AG08395 (cell line): Measurements from ENCODE around the gene TPM1.

Experiments used
- DNase-seq: peaks from one replicate; pipeline ENCODE4 v3.0.0; 2012; ENCODE audit warnings: mixed read lengths, low spot score

Gene TPM1

GRCh38 chr15:63075015-63075983, 32.8 kb downstream of the TPM1 start:
- DNase-seq: no peak

GRCh38 chr15:63075984-63076713, 33.6 kb downstream of the TPM1 start:
- DNase-seq: no peak

GRCh38 chr15:63076714-63077046, 34.1 kb downstream of the TPM1 start:
- no peak for DNase-seq

GRCh38 chr15:63077952-63078351, 35.4 kb downstream of the TPM1 start:
- DNase-seq: no peak

- peak; percentile 54 for DNase-seq
Measured at GRCh38 chr15:63079947-63080626, 37.5 kb downstream of the TPM1 start.

GRCh38 chr15:63080634-63081250, 38.2 kb downstream of the TPM1 start:
- DNase-seq: no peak

- no peak for DNase-seq
Measured at GRCh38 chr15:63082366-63082765, 39.8 kb downstream of the TPM1 start.

GRCh38 chr15:63083044-63083443, 40.5 kb downstream of the TPM1 start:
- DNase-seq: no peak

GRCh38 chr15:63083541-63083940, 41.0 kb downstream of the TPM1 start:
- DNase-seq: no peak

- DNase-seq: no peak
Measured at GRCh38 chr15:63084806-63085205, 42.3 kb downstream of the TPM1 start.

GRCh38 chr15:63085289-63085688, 42.7 kb downstream of the TPM1 start:
- no peak for DNase-seq

GRCh38 chr15:63086271-63086670, 43.7 kb downstream of the TPM1 start:
- no peak for DNase-seq

GRCh38 chr15:63086947-63087346, 44.4 kb downstream of the TPM1 start:
- DNase-seq: no peak

GRCh38 chr15:63088533-63089245, 46.1 kb downstream of the TPM1 start:
- DNase-seq: no peak

GRCh38 chr15:63089260-63090043, 46.9 kb downstream of the TPM1 start:
- DNase-seq: peak; percentile 91

- DNase-seq: no peak
Measured at GRCh38 chr15:63090472-63090871, 47.9 kb downstream of the TPM1 start.

- no peak for DNase-seq
Measured at GRCh38 chr15:63090887-63091286, 48.3 kb downstream of the TPM1 start.

- no peak for DNase-seq
Measured at GRCh38 chr15:63091679-63092446, 49.3 kb downstream of the TPM1 start.

- peak; percentile 67 for DNase-seq
Measured at GRCh38 chr15:63093486-63094205, 51.1 kb downstream of the TPM1 start.
